MM.1S (cell line): ENCODE results near the gene SYNPO2.

ENCODE experiments used
- DNase-seq: peaks from one replicate; pipeline ENCODE4 v3.0.0-alpha.2; 2015
- H2AFZ ChIP-seq: fragments of 300-600 bp; sonication (generic); 2 replicates; pipeline ENCODE4 v1.6.0; 2016; ENCODE audit warnings: antibody characterized with exemption, low read length
- H3F3A ChIP-seq: fragments of 300-600 bp; sonication (generic); 2 replicates; pipeline ENCODE4 v1.6.1; 2016; ENCODE audit warnings: mild to moderate bottlenecking, antibody characterized with exemption, low read length, moderate library complexity, mixed read lengths; ENCODE audit not compliant: insufficient read depth
- H3K27ac ChIP-seq: fragments of 300-600 bp; sonication (generic); 2 replicates; pipeline ENCODE4 v1.5.1; 2016; ENCODE audit warnings: mild to moderate bottlenecking, low read length
- H3K27me3 ChIP-seq: fragments of 300-600 bp; sonication (generic); replicated peaks from 2 replicates; pipeline ENCODE4 v1.6.0; 2016; ENCODE audit warnings: low read length; ENCODE audit not compliant: insufficient read depth
- H3K36me3 ChIP-seq: fragments of 300-600 bp; sonication (generic); replicated peaks from 2 replicates; pipeline ENCODE4 v1.6.1; 2016; ENCODE audit warnings: mild to moderate bottlenecking, low read length, mixed read lengths; ENCODE audit not compliant: insufficient read depth
- H3K4me1 ChIP-seq: fragments of 300-600 bp; sonication (generic); 2 replicates; pipeline ENCODE4 v1.6.1; 2016; ENCODE audit warnings: low read length, mixed read lengths
- H3K4me2 ChIP-seq: fragments of 300-600 bp; sonication (generic); 2 replicates; pipeline ENCODE4 v1.6.0; 2016; ENCODE audit warnings: low read depth, low read length
- H3K4me3 ChIP-seq: fragments of 300-600 bp; sonication (generic); 2 replicates; pipeline ENCODE4 v1.5.1; 2016; ENCODE audit warnings: low read length, mixed read lengths
- H3K79me2 ChIP-seq: fragments of 300-600 bp; sonication (generic); 2 replicates; pipeline ENCODE4 v1.6.1; 2016; ENCODE audit warnings: mixed run types, low read length, mixed read lengths
- H3K9ac ChIP-seq: fragments of 300-600 bp; sonication (generic); 2 replicates; pipeline ENCODE4 v1.6.1; 2016; ENCODE audit warnings: low read length, mixed read lengths
- H3K9me2 ChIP-seq: fragments of 300-600 bp; sonication (generic); replicated peaks from 2 replicates; pipeline ENCODE4 v1.6.1; 2016; ENCODE audit warnings: mild to moderate bottlenecking, low read length, mixed read lengths; ENCODE audit not compliant: insufficient read depth
- H3K9me3 ChIP-seq: fragments of 300-600 bp; sonication (generic); replicated peaks from 2 replicates; pipeline ENCODE4 v1.6.1; 2016; ENCODE audit warnings: mild to moderate bottlenecking, low read length, mixed read lengths; ENCODE audit not compliant: insufficient read depth
- H4K20me1 ChIP-seq: fragments of 300-600 bp; sonication (generic); 2 replicates; pipeline ENCODE4 v1.6.1; 2016; ENCODE audit warnings: mild to moderate bottlenecking, low read length, moderate library complexity, mixed read lengths; ENCODE audit not compliant: insufficient read depth
- CTCF ChIP-seq: fragments of 300-600 bp; sonication (generic); IDR thresholded peaks from 2 replicates; pipeline ENCODE4 v1.5.1; 2016; ENCODE audit warnings: antibody characterized with exemption, low read length, mixed read lengths
- EZH2 ChIP-seq: fragments of 300-600 bp; sonication (generic); optimal IDR thresholded peaks from 2 replicates; pipeline ENCODE3; 2017; ENCODE audit warnings: low read depth, mild to moderate bottlenecking, antibody characterized with exemption, low read length, mixed read lengths
- EZH2phosphoT487 ChIP-seq: fragments of 300-600 bp; sonication (generic); IDR thresholded peaks from 2 replicates; pipeline ENCODE4 v1.6.1; 2018; ENCODE audit warnings: antibody characterized with exemption, low read length

Gene SYNPO2

DNA sequence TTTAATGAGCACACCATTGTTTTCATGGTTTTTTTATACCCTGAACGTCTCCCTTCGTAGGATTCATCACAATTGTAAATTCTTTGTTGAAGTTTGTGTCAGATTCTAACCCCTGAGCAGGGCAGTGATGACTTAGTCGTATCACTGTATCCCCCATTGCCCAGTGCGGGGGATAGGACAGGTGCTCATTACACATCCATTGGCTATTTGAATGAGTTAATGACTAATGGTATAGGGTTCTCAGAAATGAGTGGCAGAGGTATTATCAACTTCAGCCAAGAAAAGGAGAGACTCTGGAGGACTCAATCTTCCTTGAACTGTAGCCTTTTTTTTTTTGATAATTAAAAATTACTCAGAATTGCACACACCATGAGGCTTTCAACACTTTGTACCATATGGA, 64.6 kb downstream of the SYNPO2 start:
- H3K79me2 ChIP-seq: no peaks in the 10 kb centered on the region
- H3K36me3 ChIP-seq: no peaks in the 10 kb centered on the region
- no peaks in the 10 kb centered on the region for H3F3A ChIP-seq
- H2AFZ ChIP-seq: no peak overlapping the region
- H3K4me2 ChIP-seq: no peak overlapping the region
- no peaks in the 10 kb centered on the region for H4K20me1 ChIP-seq
- H3K4me1 ChIP-seq: no peaks in the 10 kb centered on the region
- H3K9ac ChIP-seq: no peak overlapping the region
- DNase-seq: no peak
- TF ChIP-seq EZH2 (no peak), EZH2phosphoT487 (no peak), CTCF (no peak)
- H3K9me3 ChIP-seq: no peaks in the 10 kb centered on the region
- H3K27ac ChIP-seq: no peak overlapping the region
- no peaks in the 10 kb centered on the region for H3K9me2 ChIP-seq
- H3K27me3 ChIP-seq: no peaks in the 10 kb centered on the region
- no peak overlapping the region for H3K4me3 ChIP-seq

- H3K79me2 ChIP-seq: no peaks in the 10 kb centered on the region
- H3K4me2 ChIP-seq: no peak overlapping the region
- H3K9me2 ChIP-seq: no peaks in the 10 kb centered on the region
- no peaks in the 10 kb centered on the region for H3K27me3 ChIP-seq
- no peak overlapping the region for H3K4me3 ChIP-seq
- TF ChIP-seq EZH2: no peak
- TF ChIP-seq CTCF: no peak
- TF ChIP-seq EZH2phosphoT487: no peak
- no peaks in the 10 kb centered on the region for H3K9me3 ChIP-seq
- no peak overlapping the region for H3K27ac ChIP-seq
- H3K36me3 ChIP-seq: no peaks in the 10 kb centered on the region
- DNase-seq: no peak
- H2AFZ ChIP-seq: no peak overlapping the region
- H3K9ac ChIP-seq: no peak overlapping the region
- H3K4me1 ChIP-seq: no peaks in the 10 kb centered on the region
- no peaks in the 10 kb centered on the region for H4K20me1 ChIP-seq
- H3F3A ChIP-seq: no peaks in the 10 kb centered on the region
These were observed 65.6 kb downstream of the SYNPO2 start for GRCh38 chr4:118954246-118954645.

- H3K27ac ChIP-seq: no peak overlapping the region
- no peaks in the 10 kb centered on the region for H3K36me3 ChIP-seq
- no peaks in the 10 kb centered on the region for H3F3A ChIP-seq
- no peak overlapping the region for H3K4me2 ChIP-seq
- H3K9me2 ChIP-seq: no peaks in the 10 kb centered on the region
- H3K4me1 ChIP-seq: no peaks in the 10 kb centered on the region
- no peaks in the 10 kb centered on the region for H4K20me1 ChIP-seq
- H3K9me3 ChIP-seq: no peaks in the 10 kb centered on the region
- no peaks in the 10 kb centered on the region for H3K79me2 ChIP-seq
- no peak for TF ChIP-seq EZH2
- H3K27me3 ChIP-seq: no peaks in the 10 kb centered on the region
- H3K9ac ChIP-seq: no peak overlapping the region
- no peak overlapping the region for H3K4me3 ChIP-seq
- DNase-seq: no peak
- H2AFZ ChIP-seq: no peak overlapping the region
These were observed 66.9 kb downstream of the SYNPO2 start for GRCh38 chr4:118955515-118955914.

DNA sequence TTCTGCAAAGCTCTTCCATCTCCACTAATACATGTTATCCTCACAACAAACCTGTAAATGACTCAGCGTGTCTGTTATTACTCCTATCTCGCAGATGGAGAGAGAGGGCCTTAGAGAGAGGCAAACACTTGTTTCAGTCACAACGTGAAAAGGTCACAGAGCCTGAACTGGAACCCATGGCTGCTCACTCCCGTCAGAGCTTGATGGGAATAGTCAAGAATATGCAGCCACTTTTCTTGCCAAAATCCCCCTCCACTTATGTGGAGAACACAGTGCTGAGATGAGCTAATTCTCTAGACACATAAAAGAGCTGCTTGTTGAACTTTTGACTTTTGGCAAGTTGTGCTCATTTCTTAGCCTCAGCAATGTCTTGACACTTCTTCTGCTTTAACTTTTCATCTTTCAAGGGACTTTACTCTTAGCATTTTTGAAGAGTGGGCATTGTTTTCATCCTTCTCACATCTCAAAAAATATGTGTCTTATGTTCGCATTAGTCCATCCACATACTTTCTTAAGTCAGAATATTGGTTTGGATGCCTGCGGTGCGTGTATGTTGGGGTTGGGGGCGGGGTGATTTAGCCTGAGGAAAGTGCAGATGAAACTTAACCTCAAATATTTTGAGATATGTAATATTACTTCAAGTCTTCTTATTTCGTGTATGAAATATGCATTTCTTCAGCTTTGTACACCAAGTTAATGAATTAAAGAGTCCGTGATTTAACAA, 69.2 kb downstream of the SYNPO2 start:
- Histone ChIP-seq H3K4me1 (no peaks in the 10 kb centered on the region), H3K4me3 (no peak overlapping the region), H4K20me1 (no peaks in the 10 kb centered on the region), H2AFZ (no peak overlapping the region), H3K79me2 (no peaks in the 10 kb centered on the region), H3K4me2 (no peak overlapping the region), H3K9me3 (no peaks in the 10 kb centered on the region), H3K27me3 (no peaks in the 10 kb centered on the region), H3K9me2 (no peaks in the 10 kb centered on the region), H3K36me3 (no peaks in the 10 kb centered on the region), H3K27ac (no peak overlapping the region), H3F3A (no peaks in the 10 kb centered on the region), H3K9ac (no peak overlapping the region)
- no peak for TF ChIP-seq EZH2
- TF ChIP-seq EZH2phosphoT487: no peak
- TF ChIP-seq CTCF: no peak
- no peak for DNase-seq
